WTC11 (cell line): Measurements from ENCODE around the gene REG4. TPM values are rescaled to one million over a fixed set of nuclear protein-coding genes. Genes with fewer than 3 reads are reported as not detected.

Experiments used
- ATAC-seq: fragments of 200-7000 bp; cut with Tn5 transposase; 2 replicates; pipeline ENCODE4 v1.10.0; 2021; ENCODE audit warnings: mild to moderate bottlenecking, moderate library complexity
- CTCF ChIA-PET: fragments of 300-600 bp; sonication (Branson Sonifier 250); formaldehyde crosslinking; loops from one replicate; lab custom pipeline; 2021; ENCODE audit warnings: antibody characterized with exemption; lab: Charles Lee
- POLR2A ChIA-PET: fragments of 350-600 bp; sonication (Branson Sonifier 250); formaldehyde crosslinking; loops from one replicate; lab custom pipeline; 2021; ENCODE audit warnings: antibody characterized with exemption; lab: Charles Lee
- DNase-seq: peaks from one replicate; pipeline ENCODE4 v3.0.0; 2021; ENCODE audit warnings: low spot score
- H3K27ac Mint-ChIP-seq: 2 replicates; pipeline ENCODE4 v1.8.0; 2021; ENCODE audit warnings: mixed read lengths
- H3K27me3 Mint-ChIP-seq: 2 replicates; pipeline ENCODE4 v1.8.0; 2021; ENCODE audit warnings: low read depth, mild to moderate bottlenecking, moderate library complexity, mixed read lengths
- H3K36me3 Mint-ChIP-seq: 2 replicates; pipeline ENCODE4 v1.8.0; 2021; ENCODE audit warnings: mixed read lengths
- H3K4me1 Mint-ChIP-seq: 2 replicates; pipeline ENCODE4 v1.8.0; 2022; ENCODE audit warnings: mixed read lengths
- H3K4me3 Mint-ChIP-seq: 2 replicates; pipeline ENCODE4 v1.8.0; 2021; ENCODE audit warnings: mild to moderate bottlenecking, moderate library complexity, mixed read lengths
- H3K9me3 Mint-ChIP-seq: 2 replicates; pipeline ENCODE4 v1.8.0; 2021; ENCODE audit warnings: mixed read lengths
- ATF1 ChIP-seq: sonication (generic); formaldehyde crosslinking; IDR thresholded peaks from 2 replicates; pipeline ENCODE4 v1.8.1; 2023; ENCODE audit warnings: mild to moderate bottlenecking, moderate library complexity, missing genetic modification reagents
- EMX1 ChIP-seq: fragments of 250-450 bp; sonication (Bioruptor Pico); IDR thresholded peaks from 2 replicates; pipeline ENCODE4 v1.8.0; 2021; ENCODE audit warnings: mild to moderate bottlenecking
- ESRRA ChIP-seq: sonication (generic); formaldehyde crosslinking; IDR thresholded peaks from 2 replicates; pipeline ENCODE4 v1.8.1; 2022; ENCODE audit warnings: mild to moderate bottlenecking, missing genetic modification reagents, borderline replicate concordance
- FOXK1 ChIP-seq: sonication (generic); formaldehyde crosslinking; IDR thresholded peaks from 2 replicates; pipeline ENCODE4 v1.8.0; 2022; ENCODE audit warnings: mild to moderate bottlenecking, moderate library complexity, missing genetic modification reagents
- FOXP1 ChIP-seq: sonication (generic); formaldehyde crosslinking; IDR thresholded peaks from 2 replicates; pipeline ENCODE4 v1.8.0; 2022; ENCODE audit warnings: missing genetic modification reagents, mild to moderate bottlenecking, moderate library complexity, borderline replicate concordance
- GRHL2 ChIP-seq: fragments of 250-450 bp; sonication (Bioruptor Pico); IDR thresholded peaks from 2 replicates; pipeline ENCODE4 v1.8.0; 2022; ENCODE audit warnings: mild to moderate bottlenecking, moderate library complexity; ENCODE audit not compliant: insufficient replicate concordance, severe bottlenecking
- IRF2 ChIP-seq: sonication (generic); formaldehyde crosslinking; IDR thresholded peaks from 2 replicates; pipeline ENCODE4 v1.8.0; 2022; ENCODE audit warnings: low read depth, missing genetic modification reagents, borderline replicate concordance
- PRRX2 ChIP-seq: fragments of 250-450 bp; sonication (Bioruptor Pico); IDR thresholded peaks from 2 replicates; pipeline ENCODE4 v1.8.0; 2021; ENCODE audit warnings: mild to moderate bottlenecking
- RORB ChIP-seq: fragments of 250-450 bp; sonication (Bioruptor Pico); IDR thresholded peaks from 2 replicates; pipeline ENCODE4 v1.9.0; 2021; ENCODE audit warnings: mild to moderate bottlenecking
- SMAD3 ChIP-seq: sonication (generic); formaldehyde crosslinking; IDR thresholded peaks from 2 replicates; pipeline ENCODE4 v1.8.0; 2022; ENCODE audit warnings: missing genetic modification reagents, mild to moderate bottlenecking, borderline replicate concordance
- SP1 ChIP-seq: sonication (generic); formaldehyde crosslinking; conservative IDR thresholded peaks from 2 replicates; pipeline ENCODE4 v1.8.1; 2022; ENCODE audit warnings: missing genetic modification reagents
- TCF7 ChIP-seq: sonication (generic); formaldehyde crosslinking; IDR thresholded peaks from 2 replicates; pipeline ENCODE4 v1.8.0; 2022; ENCODE audit warnings: mild to moderate bottlenecking, low read depth, missing genetic modification reagents, moderate library complexity
- TEAD1 ChIP-seq: sonication (generic); formaldehyde crosslinking; IDR thresholded peaks from 2 replicates; pipeline ENCODE4 v1.8.0; 2022; ENCODE audit warnings: mild to moderate bottlenecking, missing genetic modification reagents
- TP53 ChIP-seq: sonication (generic); formaldehyde crosslinking; IDR thresholded peaks from 2 replicates; pipeline ENCODE4 v1.8.1; 2023; ENCODE audit warnings: mild to moderate bottlenecking, missing genetic modification reagents
- ZNF219 ChIP-seq: sonication (generic); formaldehyde crosslinking; IDR thresholded peaks from 2 replicates; pipeline ENCODE4 v1.8.0; 2023; ENCODE audit warnings: missing genetic modification reagents, mild to moderate bottlenecking, borderline replicate concordance
- ZNF232 ChIP-seq: sonication (generic); formaldehyde crosslinking; IDR thresholded peaks from 2 replicates; pipeline ENCODE4 v1.8.0; 2022; ENCODE audit warnings: mild to moderate bottlenecking, missing genetic modification reagents
- total RNA-seq: library from RNA; stranded (reverse); gene quantifications from 3 replicates; pipeline ENCODE4 v1.2.3, GENCODE V29; 2021
- TF ChIP-seq, protein P1 (sequence below): fragments of 250-450 bp; sonication (Bioruptor Pico); IDR thresholded peaks from 2 replicates; pipeline ENCODE4 v2.1.2; 2022; ENCODE audit warnings: mild to moderate bottlenecking, moderate library complexity
- TF ChIP-seq, protein P2 (sequence below): sonication (generic); formaldehyde crosslinking; IDR thresholded peaks from 2 replicates; pipeline ENCODE4 v1.8.0; 2023; ENCODE audit warnings: missing genetic modification reagents
- TF ChIP-seq, protein P3 (sequence below): sonication (generic); formaldehyde crosslinking; IDR thresholded peaks from 2 replicates; pipeline ENCODE4 v1.8.1; 2023; ENCODE audit warnings: mild to moderate bottlenecking, moderate library complexity, missing genetic modification reagents
- TF ChIP-seq, protein P4 (sequence below): sonication (generic); formaldehyde crosslinking; IDR thresholded peaks from 2 replicates; pipeline ENCODE4 v1.8.1; 2022; ENCODE audit warnings: low read depth, mild to moderate bottlenecking, moderate library complexity, missing genetic modification reagents, borderline replicate concordance
- TF ChIP-seq, protein P5 (sequence below): sonication (generic); formaldehyde crosslinking; IDR thresholded peaks from 2 replicates; pipeline ENCODE4 v1.8.1; 2023; ENCODE audit warnings: mild to moderate bottlenecking, missing genetic modification reagents
- TF ChIP-seq, protein P6 (sequence below): sonication (generic); formaldehyde crosslinking; IDR thresholded peaks from 2 replicates; pipeline ENCODE4 v1.8.1; 2023; ENCODE audit warnings: mild to moderate bottlenecking, missing genetic modification reagents, moderate library complexity
- TF ChIP-seq, protein P7 (sequence below): sonication (generic); formaldehyde crosslinking; IDR thresholded peaks from 2 replicates; pipeline ENCODE4 v1.8.1; 2022; ENCODE audit warnings: mild to moderate bottlenecking, missing genetic modification reagents, moderate library complexity, borderline replicate concordance

The REG4 gene
- total RNA-seq, 1 experiment from 2014 or later = 0.31 TPM

DNA sequence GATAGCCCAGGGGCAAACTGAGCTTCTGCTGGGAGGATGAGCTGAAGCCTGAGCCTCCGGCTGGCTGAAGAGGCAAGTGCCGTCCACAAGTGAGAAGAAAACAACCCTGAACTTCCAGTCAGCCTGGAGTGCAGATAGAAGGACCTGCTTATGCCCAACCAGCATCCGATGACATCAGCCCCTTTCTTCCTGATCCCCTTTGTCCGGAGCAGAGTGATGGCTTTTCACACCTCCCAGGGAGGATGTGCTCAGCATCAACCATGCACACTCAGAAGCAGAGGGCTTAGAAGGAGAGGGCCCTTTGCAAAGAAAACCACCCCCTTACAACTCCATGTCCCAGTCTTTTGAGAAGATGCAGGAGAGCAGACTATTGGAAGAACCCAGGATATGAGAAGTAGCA, 23.7 kb upstream of the REG4 start:
- DNase-seq = no peak
- H3K36me3 Mint-ChIP-seq = no peaks in the 10 kb centered on the region
- peaks cover 10% of the 10 kb centered on the region for H3K4me1 Mint-ChIP-seq
- H3K4me3 Mint-ChIP-seq = no peak overlapping the region
- peaks cover 7% of the 10 kb centered on the region; the same call in 1 of the 2 replicates for H3K9me3 Mint-ChIP-seq
- ATAC-seq = no peak
- H3K27me3 Mint-ChIP-seq = no peaks in the 10 kb centered on the region
- no peak overlapping the region for H3K27ac Mint-ChIP-seq
- POLR2A ChIA-PET = no interaction called here
- CTCF ChIA-PET = interaction anchor here (1.0 to 1.9 kb wide), 3 partner anchors 8 to 26 kb away, joined by 3 to 6 read pairs (median 4); no protein-coding TSS in a partner anchor
- TF ChIP-seq ESRRA (CRISPR knock-in tag) (no peak), RORB (CRISPR knock-in tag) (no peak), ZNF232 (CRISPR knock-in tag) (no peak)

DNA sequence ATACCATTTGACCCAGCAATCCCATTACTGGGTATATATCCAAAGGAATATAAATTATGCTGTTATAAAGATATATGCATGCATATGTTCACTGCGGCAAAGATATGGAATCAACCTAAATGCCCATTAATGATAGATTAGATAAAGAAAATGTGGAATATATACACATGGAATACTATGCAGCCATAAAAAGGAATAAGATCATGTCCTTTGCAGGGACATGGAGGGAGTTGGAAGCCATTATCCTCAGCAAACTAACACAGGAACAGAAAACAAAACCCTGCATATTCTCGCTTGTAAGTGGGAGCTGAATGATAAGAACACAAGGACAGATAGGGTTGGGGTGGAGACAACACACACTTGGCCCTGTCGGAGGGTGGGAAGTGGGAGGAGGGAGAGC, 19.8 kb upstream of the REG4 start:
- Mint-ChIP-seq H3K27ac (no peak overlapping the region), H3K36me3 (no peaks in the 10 kb centered on the region), H3K9me3 (peaks cover 7% of the 10 kb centered on the region; the same call in 1 of the 2 replicates), H3K4me1 (peaks cover 10% of the 10 kb centered on the region), H3K27me3 (no peaks in the 10 kb centered on the region), H3K4me3 (no peak overlapping the region)
- ATAC-seq (no peak), DNase-seq (no peak)
- TF ChIP-seq FOXK1 (CRISPR knock-in tag) = no peak
- TF ChIP-seq, protein P1, sequence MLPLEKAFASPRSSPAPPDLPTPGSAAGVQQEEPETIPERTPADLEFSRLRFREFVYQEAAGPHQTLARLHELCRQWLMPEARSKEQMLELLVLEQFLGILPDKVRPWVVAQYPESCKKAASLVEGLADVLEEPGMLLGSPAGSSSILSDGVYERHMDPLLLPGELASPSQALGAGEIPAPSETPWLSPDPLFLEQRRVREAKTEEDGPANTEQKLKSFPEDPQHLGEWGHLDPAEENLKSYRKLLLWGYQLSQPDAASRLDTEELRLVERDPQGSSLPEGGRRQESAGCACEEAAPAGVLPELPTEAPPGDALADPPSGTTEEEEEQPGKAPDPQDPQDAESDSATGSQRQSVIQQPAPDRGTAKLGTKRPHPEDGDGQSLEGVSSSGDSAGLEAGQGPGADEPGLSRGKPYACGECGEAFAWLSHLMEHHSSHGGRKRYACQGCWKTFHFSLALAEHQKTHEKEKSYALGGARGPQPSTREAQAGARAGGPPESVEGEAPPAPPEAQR (CRISPR knock-in tag) = no peak
- TF ChIP-seq, protein P2, sequence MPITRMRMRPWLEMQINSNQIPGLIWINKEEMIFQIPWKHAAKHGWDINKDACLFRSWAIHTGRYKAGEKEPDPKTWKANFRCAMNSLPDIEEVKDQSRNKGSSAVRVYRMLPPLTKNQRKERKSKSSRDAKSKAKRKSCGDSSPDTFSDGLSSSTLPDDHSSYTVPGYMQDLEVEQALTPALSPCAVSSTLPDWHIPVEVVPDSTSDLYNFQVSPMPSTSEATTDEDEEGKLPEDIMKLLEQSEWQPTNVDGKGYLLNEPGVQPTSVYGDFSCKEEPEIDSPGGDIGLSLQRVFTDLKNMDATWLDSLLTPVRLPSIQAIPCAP (CRISPR knock-in tag) = no peak
- no peak for TF ChIP-seq IRF2 (CRISPR knock-in tag)
- no peak for TF ChIP-seq TEAD1 (CRISPR knock-in tag)
- TF ChIP-seq SMAD3 (CRISPR knock-in tag) = no peak
- no peak for TF ChIP-seq GRHL2
- no peak for TF ChIP-seq TCF7 (CRISPR knock-in tag)
- no peak for TF ChIP-seq ATF1 (CRISPR knock-in tag)
- TF ChIP-seq RORB (CRISPR knock-in tag) = no peak
- TF ChIP-seq PRRX2 (CRISPR knock-in tag) = no peak
- POLR2A ChIA-PET = no interaction called here
- CTCF ChIA-PET = no interaction called here

DNA sequence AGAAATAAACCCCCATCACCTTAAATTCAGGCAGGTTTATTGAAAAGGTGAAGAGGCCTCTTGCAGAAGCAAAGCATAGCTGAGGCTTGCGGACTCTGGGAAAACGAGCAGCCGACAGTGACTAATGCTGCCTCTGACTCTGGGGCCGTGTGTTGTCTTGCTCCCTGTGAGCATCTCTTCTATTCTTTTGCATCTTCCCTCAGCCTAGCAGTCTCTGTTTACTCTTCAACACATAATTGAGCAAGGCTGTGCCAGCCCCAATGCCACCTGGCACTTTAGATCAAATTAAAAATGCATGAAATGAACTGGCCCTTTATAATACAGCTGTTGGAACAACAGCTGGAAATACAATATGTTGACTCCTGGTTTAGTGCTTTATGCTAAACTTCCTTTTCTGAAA, 18.4 kb upstream of the REG4 start:
- H3K9me3 Mint-ChIP-seq = peaks cover 7% of the 10 kb centered on the region; the same call in 1 of the 2 replicates
- H3K4me1 Mint-ChIP-seq = peaks cover 5% of the 10 kb centered on the region
- H3K36me3 Mint-ChIP-seq = no peaks in the 10 kb centered on the region
- H3K27me3 Mint-ChIP-seq = no peaks in the 10 kb centered on the region
- H3K4me3 Mint-ChIP-seq = no peak overlapping the region
- H3K27ac Mint-ChIP-seq = no peak overlapping the region
- CTCF ChIA-PET = interaction anchor here (1.0 kb wide), 1 partner anchor 21 kb away, joined by 3 read pairs; no protein-coding TSS in a partner anchor
- ATAC-seq (no peak), DNase-seq (no peak)
- POLR2A ChIA-PET = no interaction called here
- TF ChIP-seq FOXP1 (CRISPR knock-in tag) (no peak), EMX1 (no peak), ATF1 (CRISPR knock-in tag) (no peak), ZNF232 (CRISPR knock-in tag) (no peak), TP53 (CRISPR knock-in tag) (no peak), ZNF219 (CRISPR knock-in tag) (no peak), SP1 (CRISPR knock-in tag) (no peak)
- TF ChIP-seq, protein P3, sequence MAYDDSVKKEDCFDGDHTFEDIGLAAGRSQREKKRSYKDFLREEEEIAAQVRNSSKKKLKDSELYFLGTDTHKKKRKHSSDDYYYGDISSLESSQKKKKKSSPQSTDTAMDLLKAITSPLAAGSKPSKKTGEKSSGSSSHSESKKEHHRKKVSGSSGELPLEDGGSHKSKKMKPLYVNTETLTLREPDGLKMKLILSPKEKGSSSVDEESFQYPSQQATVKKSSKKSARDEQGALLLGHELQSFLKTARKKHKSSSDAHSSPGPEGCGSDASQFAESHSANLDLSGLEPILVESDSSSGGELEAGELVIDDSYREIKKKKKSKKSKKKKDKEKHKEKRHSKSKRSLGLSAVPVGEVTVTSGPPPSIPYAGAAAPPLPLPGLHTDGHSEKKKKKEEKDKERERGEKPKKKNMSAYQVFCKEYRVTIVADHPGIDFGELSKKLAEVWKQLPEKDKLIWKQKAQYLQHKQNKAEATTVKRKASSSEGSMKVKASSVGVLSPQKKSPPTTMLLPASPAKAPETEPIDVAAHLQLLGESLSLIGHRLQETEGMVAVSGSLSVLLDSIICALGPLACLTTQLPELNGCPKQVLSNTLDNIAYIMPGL (CRISPR knock-in tag) = no peak
- TF ChIP-seq, protein P4, sequence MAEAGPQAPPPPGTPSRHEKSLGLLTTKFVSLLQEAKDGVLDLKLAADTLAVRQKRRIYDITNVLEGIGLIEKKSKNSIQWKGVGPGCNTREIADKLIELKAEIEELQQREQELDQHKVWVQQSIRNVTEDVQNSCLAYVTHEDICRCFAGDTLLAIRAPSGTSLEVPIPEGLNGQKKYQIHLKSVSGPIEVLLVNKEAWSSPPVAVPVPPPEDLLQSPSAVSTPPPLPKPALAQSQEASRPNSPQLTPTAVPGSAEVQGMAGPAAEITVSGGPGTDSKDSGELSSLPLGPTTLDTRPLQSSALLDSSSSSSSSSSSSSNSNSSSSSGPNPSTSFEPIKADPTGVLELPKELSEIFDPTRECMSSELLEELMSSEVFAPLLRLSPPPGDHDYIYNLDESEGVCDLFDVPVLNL (CRISPR knock-in tag) = no peak
- TF ChIP-seq, protein P5, sequence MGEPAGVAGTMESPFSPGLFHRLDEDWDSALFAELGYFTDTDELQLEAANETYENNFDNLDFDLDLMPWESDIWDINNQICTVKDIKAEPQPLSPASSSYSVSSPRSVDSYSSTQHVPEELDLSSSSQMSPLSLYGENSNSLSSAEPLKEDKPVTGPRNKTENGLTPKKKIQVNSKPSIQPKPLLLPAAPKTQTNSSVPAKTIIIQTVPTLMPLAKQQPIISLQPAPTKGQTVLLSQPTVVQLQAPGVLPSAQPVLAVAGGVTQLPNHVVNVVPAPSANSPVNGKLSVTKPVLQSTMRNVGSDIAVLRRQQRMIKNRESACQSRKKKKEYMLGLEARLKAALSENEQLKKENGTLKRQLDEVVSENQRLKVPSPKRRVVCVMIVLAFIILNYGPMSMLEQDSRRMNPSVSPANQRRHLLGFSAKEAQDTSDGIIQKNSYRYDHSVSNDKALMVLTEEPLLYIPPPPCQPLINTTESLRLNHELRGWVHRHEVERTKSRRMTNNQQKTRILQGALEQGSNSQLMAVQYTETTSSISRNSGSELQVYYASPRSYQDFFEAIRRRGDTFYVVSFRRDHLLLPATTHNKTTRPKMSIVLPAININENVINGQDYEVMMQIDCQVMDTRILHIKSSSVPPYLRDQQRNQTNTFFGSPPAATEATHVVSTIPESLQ (CRISPR knock-in tag) = no peak
- TF ChIP-seq, protein P6, sequence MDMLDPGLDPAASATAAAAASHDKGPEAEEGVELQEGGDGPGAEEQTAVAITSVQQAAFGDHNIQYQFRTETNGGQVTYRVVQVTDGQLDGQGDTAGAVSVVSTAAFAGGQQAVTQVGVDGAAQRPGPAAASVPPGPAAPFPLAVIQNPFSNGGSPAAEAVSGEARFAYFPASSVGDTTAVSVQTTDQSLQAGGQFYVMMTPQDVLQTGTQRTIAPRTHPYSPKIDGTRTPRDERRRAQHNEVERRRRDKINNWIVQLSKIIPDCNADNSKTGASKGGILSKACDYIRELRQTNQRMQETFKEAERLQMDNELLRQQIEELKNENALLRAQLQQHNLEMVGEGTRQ (CRISPR knock-in tag) = no peak
- TF ChIP-seq, protein P7, sequence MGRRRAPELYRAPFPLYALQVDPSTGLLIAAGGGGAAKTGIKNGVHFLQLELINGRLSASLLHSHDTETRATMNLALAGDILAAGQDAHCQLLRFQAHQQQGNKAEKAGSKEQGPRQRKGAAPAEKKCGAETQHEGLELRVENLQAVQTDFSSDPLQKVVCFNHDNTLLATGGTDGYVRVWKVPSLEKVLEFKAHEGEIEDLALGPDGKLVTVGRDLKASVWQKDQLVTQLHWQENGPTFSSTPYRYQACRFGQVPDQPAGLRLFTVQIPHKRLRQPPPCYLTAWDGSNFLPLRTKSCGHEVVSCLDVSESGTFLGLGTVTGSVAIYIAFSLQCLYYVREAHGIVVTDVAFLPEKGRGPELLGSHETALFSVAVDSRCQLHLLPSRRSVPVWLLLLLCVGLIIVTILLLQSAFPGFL (CRISPR knock-in tag) = no peak
